Pancreas (tissue), 10 donors: Measurements from ENCODE around the gene NRCAM. TPM values are rescaled to one million over a fixed set of nuclear protein-coding genes. Genes with fewer than 3 reads are reported as not detected.
A peak's percentile ranks its signal among the peaks of the same experiment; 100 is the strongest.

Source experiments
- ATAC-seq, 4 donors: fragments of 200-7000 bp; cut with Tn5 transposase; one replicate each; pipeline versions ENCODE4 v1.8.0 to v1.9.1; 2020; ENCODE audit warnings: mild to moderate bottlenecking in 4 of 4, moderate library complexity in 4 of 4
- DNase-seq, 6 donors: peaks; one replicate each; pipeline ENCODE4 v3.0.0-alpha.2; 2020
- FAIRE-seq: peaks from 2 replicates; lab custom pipeline; 2012; peaks lifted over from hg19 to GRCh38; lab: Jason Lieb, UNC
- H3K27ac ChIP-seq, 4 donors: fragments of 200-600 bp; sonication (generic); 1 replicate in 3 of 4; 2 replicates in 1 of 4; pipeline versions ENCODE4 v1.5.0 to v1.8.0; 2020
- H3K27me3 ChIP-seq, 4 donors: fragments of 200-600 bp; one replicate each; pipeline ENCODE4 v1.8.0; 2021
- H3K36me3 ChIP-seq, 3 donors: fragments of 200-600 bp; sonication (generic) in 1 of 3; one replicate each; pipeline versions ENCODE4 v1.5.0 to v1.8.0; 2020 to 2021
- H3K4me1 ChIP-seq, 3 donors: fragments of 200-600 bp; one replicate each; pipeline ENCODE4 v1.8.0; 2021
- H3K4me3 ChIP-seq, 4 donors: fragments of 200-600 bp; sonication (generic) in 2 of 4; one replicate each; pipeline versions ENCODE4 v1.5.0 to v1.8.0; 2020 to 2021
- H3K9me3 ChIP-seq, 4 donors: fragments of 200-600 bp; one replicate each; pipeline ENCODE4 v1.8.0; 2021
- WGBS, 2 donors: extraction: QIAGEN DNeasy Blood & Tissue Kit; methylation state at CpG; one replicate each; pipeline ENCODE4 v1.1.7; 2013; 5-methylcytosine and 5-hydroxymethylcytosine counted together
- intact Hi-C, 3 donors: fragments of 100-400 bp; cut with DNase I; formaldehyde crosslinking; loops; one replicate each; pipeline versions ENCODE4 v1.11.1 to v1.14.2; 2022
- polyA plus RNA-seq, 2 donors: library from polyadenylated mRNA; stranded (reverse); fragments of 200-250 nt; gene quantifications; one replicate each; pipeline ENCODE4 v1.2.3, GENCODE V29; 2013
- total RNA-seq, 6 donors: library from RNA; stranded (reverse); fragmentation: NEBNext Ultra II Directional in 4 of 6; extraction: Animal tissue kit (Norgen Biotek cat#: 25700) in 4 of 6; gene quantifications; one replicate each; pipeline versions ENCODE4 v1.2.1 to v1.2.4, GENCODE V29; 2021 to 2023
- TF ChIP-seq, protein P1 (sequence below), 4 donors: fragments of 200-600 bp; sonication (generic) in 3 of 4; IDR thresholded peaks; one replicate each; pipeline versions ENCODE4 v1.5.0 to v1.8.0; 2021; ENCODE audit warnings: antibody characterized with exemption in 4 of 4
- donor health status: healthy with polysubstance abuse.
- donor health status: DM: no; HTN: no; CAD: no; lungs with moderate emphysema.
- donor health status: DM: no; HTN: no; CAD: no.
- donor health status: control.
- donor health status: control.
- donor health status: Bipolar disorder and iron deficiency.
- donor health status: DM: yes; HTN: yes; CAD: no.
- donor health status: DM: no; HTN: no; CAD: no.
- donor health status: DM: no; HTN: no; CAD: no.
- donor health status: DM: yes; HTN: yes; CAD: no.

NRCAM gene
- total and polyA plus RNA-seq, 8 donors: 14.1 to 53.6 (median 40.4) TPM

DNA sequence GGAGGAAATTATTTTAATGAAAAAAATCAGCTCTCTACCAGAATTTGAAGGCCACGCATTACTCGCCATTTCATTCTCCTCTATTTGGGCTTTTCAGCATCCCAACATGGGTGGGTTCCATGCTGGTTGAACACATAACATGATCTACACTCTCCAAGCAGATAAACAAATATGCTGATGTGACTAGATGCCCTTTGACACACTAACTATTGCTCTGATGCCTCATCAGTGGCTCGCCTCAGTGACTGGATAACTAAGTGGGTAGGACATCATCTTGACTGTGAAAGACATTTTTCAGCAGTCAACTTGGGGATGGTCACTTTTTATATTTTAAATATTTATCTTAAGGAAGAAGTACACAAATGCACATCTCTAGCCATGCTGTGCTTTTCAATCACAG lies 212.1 kb downstream of the NRCAM start:
- Histone ChIP-seq H3K4me3 (no peak overlapping the region), H3K27me3 (no peaks in the 10 kb centered on the region), H3K36me3 (no peaks in the 10 kb centered on the region), H3K9me3 (no peaks in the 10 kb centered on the region), H3K4me1 (peaks cover under 1 to 1% (median under 1%) of the 10 kb centered on the region in 3 donors), H3K27ac (no peak overlapping the region)
- no peak for ATAC-seq
- 93 to 97% methylated on average over 3 of the region's 3 CpGs for WGBS, 2 donors
- FAIRE-seq: no peak
- TF ChIP-seq, protein P1, sequence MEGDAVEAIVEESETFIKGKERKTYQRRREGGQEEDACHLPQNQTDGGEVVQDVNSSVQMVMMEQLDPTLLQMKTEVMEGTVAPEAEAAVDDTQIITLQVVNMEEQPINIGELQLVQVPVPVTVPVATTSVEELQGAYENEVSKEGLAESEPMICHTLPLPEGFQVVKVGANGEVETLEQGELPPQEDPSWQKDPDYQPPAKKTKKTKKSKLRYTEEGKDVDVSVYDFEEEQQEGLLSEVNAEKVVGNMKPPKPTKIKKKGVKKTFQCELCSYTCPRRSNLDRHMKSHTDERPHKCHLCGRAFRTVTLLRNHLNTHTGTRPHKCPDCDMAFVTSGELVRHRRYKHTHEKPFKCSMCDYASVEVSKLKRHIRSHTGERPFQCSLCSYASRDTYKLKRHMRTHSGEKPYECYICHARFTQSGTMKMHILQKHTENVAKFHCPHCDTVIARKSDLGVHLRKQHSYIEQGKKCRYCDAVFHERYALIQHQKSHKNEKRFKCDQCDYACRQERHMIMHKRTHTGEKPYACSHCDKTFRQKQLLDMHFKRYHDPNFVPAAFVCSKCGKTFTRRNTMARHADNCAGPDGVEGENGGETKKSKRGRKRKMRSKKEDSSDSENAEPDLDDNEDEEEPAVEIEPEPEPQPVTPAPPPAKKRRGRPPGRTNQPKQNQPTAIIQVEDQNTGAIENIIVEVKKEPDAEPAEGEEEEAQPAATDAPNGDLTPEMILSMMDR (IDR thresholded peaks at IDR 0.05): no peak
- intact Hi-C loops: no loop called here
- DNase-seq: no peak

GRCh38 chr7:108239501-108240225 lies 216.6 kb downstream of the NRCAM start:
- Histone ChIP-seq H3K4me1 (peaks cover 11 to 25% (median 24%) of the 10 kb centered on the region in 3 donors), H3K9me3 (no peaks in the 10 kb centered on the region), H3K27ac (no peak overlapping the region), H3K27me3 (no peaks in the 10 kb centered on the region), H3K36me3 (no peaks in the 10 kb centered on the region), H3K4me3 (no peak overlapping the region)
- 72 to 74% methylated on average over 11 of the region's 11 CpGs for WGBS, 2 donors
- intact Hi-C loops: no loop called here
- ATAC-seq (no peak), FAIRE-seq (no peak), DNase-seq (no peak)
- TF ChIP-seq, protein P1 (IDR thresholded peaks at IDR 0.05): no peak

DNA sequence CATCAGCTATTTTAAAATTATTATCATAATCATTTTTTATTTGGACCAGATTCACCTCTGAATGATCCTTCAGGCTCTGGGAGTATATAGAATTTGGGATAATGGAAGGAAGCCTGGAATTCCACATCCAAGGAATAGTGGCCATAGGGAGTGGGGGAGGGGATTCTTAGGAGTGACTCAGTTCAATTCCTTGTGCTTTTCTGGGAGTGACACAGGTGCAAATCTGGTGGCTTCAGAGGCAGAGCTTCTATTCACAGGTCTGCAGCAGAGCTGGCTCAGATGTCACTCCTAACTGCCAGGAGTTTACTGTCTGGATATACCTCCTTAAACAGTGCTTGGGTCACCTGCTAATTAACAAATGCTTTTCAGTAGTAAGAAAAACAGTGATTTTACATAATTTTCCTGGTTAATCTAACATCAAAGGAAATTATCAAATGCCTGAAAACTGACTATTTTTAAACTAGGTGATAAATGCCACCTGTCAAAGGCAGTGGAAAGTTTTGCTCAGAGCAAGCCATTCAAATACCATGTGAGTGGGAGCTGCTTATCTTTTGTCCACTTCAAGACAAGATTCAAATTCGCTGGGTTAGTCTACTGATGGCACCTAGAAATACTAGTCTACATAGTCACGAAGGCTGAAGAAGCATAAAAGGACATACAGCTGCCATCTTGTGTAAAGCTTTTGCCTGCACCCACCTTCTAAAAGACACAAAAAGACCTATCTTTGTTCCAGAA lies 219.4 kb downstream of the NRCAM start:
- no peak overlapping the region for H3K4me3 ChIP-seq

GRCh38 chr7:108235451-108236061 lies 220.7 kb downstream of the NRCAM start:
- intact Hi-C loops: no loop called here
- TF ChIP-seq, protein P1 (IDR thresholded peaks at IDR 0.05): no peak
- ATAC-seq: peak; percentile 74 to 85 (median 76)
- Histone ChIP-seq H3K9me3 (no peaks in the 10 kb centered on the region), H3K27ac (peak overlapping the region in 2 of 4 donors; percentile 50 to 56), H3K27me3 (no peaks in the 10 kb centered on the region), H3K36me3 (no peaks in the 10 kb centered on the region), H3K4me3 (no peak overlapping the region), H3K4me1 (peaks cover 16 to 29% (median 29%) of the 10 kb centered on the region in 3 donors)
- no peak for FAIRE-seq
- peak in 2 of 6 donors; percentile 25 to 42 for DNase-seq
- 33 to 45% methylated on average over 4 of the region's 4 CpGs for WGBS, 2 donors

More for the DNA sequence above, 219.4 kb downstream of the NRCAM start:
- ATAC-seq (peak; percentile 60 to 72 (median 70)), FAIRE-seq (no peak), DNase-seq (peak in 2 of 6 donors; percentile 26 to 46)
- H3K27ac ChIP-seq: peak overlapping the region in 2 of 4 donors; percentile 2 to 50
- TF ChIP-seq, protein P1 (IDR thresholded peaks at IDR 0.05): no peak
- no peaks in the 10 kb centered on the region for H3K36me3 ChIP-seq
- WGBS, 2 donors: 35 to 37% methylated on average over 2 of the region's 2 CpGs
- no peaks in the 10 kb centered on the region for H3K27me3 ChIP-seq
- intact Hi-C loops: no loop called here
- H3K4me1 ChIP-seq: peaks cover 16 to 29% (median 29%) of the 10 kb centered on the region in 3 donors
- no peaks in the 10 kb centered on the region for H3K9me3 ChIP-seq
